ENCODE results near the gene ZSCAN31. TPM values are rescaled to one million over a fixed set of nuclear protein-coding genes. Genes with fewer than 3 reads are reported as not detected.

Gene ZSCAN31
- total RNA-seq, 1 experiment from 2014 or later = 6.6 TPM

DNA sequence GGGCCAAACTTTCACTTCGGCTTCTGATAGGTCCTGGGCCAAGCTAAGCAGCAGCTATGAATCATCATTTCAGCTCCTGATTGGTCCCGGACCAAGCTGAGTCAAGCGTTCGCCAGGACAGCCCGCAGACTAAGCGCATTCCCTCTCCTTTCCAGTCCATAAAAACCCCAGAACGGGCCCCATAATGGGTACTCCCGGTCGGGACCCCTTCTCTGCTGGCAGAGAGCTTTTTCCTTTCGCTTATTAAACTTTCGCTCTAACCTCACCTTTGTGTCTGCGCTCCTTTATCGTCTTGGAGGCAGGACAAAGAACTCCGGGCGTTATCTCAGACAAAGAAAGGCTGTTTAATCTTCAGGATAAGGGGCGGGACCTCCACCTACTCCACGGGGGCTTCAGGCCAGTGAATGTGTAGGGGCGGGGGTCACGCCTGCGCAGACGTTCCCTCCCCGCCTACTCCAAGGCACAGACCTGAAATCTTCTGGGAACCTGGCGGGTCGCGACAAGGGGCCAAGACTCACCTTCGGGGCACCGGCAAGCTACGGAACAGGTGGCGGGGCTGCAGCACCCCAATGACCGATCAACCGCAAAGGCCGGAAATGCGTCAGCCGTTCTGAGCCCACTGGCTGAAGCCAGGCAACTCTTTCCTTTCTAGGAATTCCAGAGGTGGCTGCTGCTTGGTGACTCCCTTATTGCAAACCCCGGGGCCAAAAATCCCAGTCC lies at the start of gene ZSCAN31 (continued):
- TF ChIP-seq USF1 (CRISPR knock-in tag; IDR thresholded peaks at IDR 0.05) = no peak
- TF ChIP-seq ARID4B (CRISPR knock-in tag; IDR thresholded peaks at IDR 0.05; ENCODE audit: borderline replicate concordance) = 0 out of 2 replicates have a peak, but pooled peaks have one; percentile 49
- TF ChIP-seq ETV6 (CRISPR knock-in tag; IDR thresholded peaks at IDR 0.05) = no peak
- TF ChIP-seq RORB (CRISPR knock-in tag; IDR thresholded peaks at IDR 0.05) = no peak
- TF ChIP-seq MXD4 (CRISPR knock-in tag; IDR thresholded peaks at IDR 0.05; ENCODE audit: borderline replicate concordance) = no peak
- TF ChIP-seq, protein P1, sequence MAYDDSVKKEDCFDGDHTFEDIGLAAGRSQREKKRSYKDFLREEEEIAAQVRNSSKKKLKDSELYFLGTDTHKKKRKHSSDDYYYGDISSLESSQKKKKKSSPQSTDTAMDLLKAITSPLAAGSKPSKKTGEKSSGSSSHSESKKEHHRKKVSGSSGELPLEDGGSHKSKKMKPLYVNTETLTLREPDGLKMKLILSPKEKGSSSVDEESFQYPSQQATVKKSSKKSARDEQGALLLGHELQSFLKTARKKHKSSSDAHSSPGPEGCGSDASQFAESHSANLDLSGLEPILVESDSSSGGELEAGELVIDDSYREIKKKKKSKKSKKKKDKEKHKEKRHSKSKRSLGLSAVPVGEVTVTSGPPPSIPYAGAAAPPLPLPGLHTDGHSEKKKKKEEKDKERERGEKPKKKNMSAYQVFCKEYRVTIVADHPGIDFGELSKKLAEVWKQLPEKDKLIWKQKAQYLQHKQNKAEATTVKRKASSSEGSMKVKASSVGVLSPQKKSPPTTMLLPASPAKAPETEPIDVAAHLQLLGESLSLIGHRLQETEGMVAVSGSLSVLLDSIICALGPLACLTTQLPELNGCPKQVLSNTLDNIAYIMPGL (CRISPR knock-in tag; IDR thresholded peaks at IDR 0.05) = no peak
- TF ChIP-seq ZNF416 (CRISPR knock-in tag; IDR thresholded peaks at IDR 0.05) = no peak
- TF ChIP-seq JUN (CRISPR knock-in tag; IDR thresholded peaks at IDR 0.05) = no peak
- no peak for TF ChIP-seq GRHL2 (CRISPR knock-in tag; IDR thresholded peaks at IDR 0.05; ENCODE audit: insufficient replicate concordance, severe bottlenecking)
- TF ChIP-seq ZNF232 (CRISPR knock-in tag; IDR thresholded peaks at IDR 0.05) = no peak
- TF ChIP-seq, protein P2, sequence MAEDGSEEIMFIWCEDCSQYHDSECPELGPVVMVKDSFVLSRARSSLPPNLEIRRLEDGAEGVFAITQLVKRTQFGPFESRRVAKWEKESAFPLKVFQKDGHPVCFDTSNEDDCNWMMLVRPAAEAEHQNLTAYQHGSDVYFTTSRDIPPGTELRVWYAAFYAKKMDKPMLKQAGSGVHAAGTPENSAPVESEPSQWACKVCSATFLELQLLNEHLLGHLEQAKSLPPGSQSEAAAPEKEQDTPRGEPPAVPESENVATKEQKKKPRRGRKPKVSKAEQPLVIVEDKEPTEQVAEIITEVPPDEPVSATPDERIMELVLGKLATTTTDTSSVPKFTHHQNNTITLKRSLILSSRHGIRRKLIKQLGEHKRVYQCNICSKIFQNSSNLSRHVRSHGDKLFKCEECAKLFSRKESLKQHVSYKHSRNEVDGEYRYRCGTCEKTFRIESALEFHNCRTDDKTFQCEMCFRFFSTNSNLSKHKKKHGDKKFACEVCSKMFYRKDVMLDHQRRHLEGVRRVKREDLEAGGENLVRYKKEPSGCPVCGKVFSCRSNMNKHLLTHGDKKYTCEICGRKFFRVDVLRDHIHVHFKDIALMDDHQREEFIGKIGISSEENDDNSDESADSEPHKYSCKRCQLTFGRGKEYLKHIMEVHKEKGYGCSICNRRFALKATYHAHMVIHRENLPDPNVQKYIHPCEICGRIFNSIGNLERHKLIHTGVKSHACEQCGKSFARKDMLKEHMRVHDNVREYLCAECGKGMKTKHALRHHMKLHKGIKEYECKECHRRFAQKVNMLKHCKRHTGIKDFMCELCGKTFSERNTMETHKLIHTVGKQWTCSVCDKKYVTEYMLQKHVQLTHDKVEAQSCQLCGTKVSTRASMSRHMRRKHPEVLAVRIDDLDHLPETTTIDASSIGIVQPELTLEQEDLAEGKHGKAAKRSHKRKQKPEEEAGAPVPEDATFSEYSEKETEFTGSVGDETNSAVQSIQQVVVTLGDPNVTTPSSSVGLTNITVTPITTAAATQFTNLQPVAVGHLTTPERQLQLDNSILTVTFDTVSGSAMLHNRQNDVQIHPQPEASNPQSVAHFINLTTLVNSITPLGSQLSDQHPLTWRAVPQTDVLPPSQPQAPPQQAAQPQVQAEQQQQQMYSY (CRISPR knock-in tag; IDR thresholded peaks at IDR 0.05) = no peak
- TF ChIP-seq, protein P3, sequence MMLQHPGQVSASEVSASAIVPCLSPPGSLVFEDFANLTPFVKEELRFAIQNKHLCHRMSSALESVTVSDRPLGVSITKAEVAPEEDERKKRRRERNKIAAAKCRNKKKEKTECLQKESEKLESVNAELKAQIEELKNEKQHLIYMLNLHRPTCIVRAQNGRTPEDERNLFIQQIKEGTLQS (CRISPR knock-in tag; conservative IDR thresholded peaks at IDR 0.05) = no peak
- no peak for TF ChIP-seq ATF6 (CRISPR knock-in tag; IDR thresholded peaks at IDR 0.05)
- no peak; the same call in 1 of the 2 replicates for TF ChIP-seq GABPB1 (CRISPR knock-in tag; IDR thresholded peaks at IDR 0.05)
- no peak for TF ChIP-seq SMAD3 (CRISPR knock-in tag; IDR thresholded peaks at IDR 0.05; ENCODE audit: borderline replicate concordance)
- TF ChIP-seq, protein P4, sequence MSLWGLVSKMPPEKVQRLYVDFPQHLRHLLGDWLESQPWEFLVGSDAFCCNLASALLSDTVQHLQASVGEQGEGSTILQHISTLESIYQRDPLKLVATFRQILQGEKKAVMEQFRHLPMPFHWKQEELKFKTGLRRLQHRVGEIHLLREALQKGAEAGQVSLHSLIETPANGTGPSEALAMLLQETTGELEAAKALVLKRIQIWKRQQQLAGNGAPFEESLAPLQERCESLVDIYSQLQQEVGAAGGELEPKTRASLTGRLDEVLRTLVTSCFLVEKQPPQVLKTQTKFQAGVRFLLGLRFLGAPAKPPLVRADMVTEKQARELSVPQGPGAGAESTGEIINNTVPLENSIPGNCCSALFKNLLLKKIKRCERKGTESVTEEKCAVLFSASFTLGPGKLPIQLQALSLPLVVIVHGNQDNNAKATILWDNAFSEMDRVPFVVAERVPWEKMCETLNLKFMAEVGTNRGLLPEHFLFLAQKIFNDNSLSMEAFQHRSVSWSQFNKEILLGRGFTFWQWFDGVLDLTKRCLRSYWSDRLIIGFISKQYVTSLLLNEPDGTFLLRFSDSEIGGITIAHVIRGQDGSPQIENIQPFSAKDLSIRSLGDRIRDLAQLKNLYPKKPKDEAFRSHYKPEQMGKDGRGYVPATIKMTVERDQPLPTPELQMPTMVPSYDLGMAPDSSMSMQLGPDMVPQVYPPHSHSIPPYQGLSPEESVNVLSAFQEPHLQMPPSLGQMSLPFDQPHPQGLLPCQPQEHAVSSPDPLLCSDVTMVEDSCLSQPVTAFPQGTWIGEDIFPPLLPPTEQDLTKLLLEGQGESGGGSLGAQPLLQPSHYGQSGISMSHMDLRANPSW (CRISPR knock-in tag; conservative IDR thresholded peaks at IDR 0.05; ENCODE audit: low read depth) = no peak
- TF ChIP-seq, protein P5, sequence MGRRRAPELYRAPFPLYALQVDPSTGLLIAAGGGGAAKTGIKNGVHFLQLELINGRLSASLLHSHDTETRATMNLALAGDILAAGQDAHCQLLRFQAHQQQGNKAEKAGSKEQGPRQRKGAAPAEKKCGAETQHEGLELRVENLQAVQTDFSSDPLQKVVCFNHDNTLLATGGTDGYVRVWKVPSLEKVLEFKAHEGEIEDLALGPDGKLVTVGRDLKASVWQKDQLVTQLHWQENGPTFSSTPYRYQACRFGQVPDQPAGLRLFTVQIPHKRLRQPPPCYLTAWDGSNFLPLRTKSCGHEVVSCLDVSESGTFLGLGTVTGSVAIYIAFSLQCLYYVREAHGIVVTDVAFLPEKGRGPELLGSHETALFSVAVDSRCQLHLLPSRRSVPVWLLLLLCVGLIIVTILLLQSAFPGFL (CRISPR knock-in tag; IDR thresholded peaks at IDR 0.05; ENCODE audit: borderline replicate concordance) = no peak
- no peak for TF ChIP-seq TP53 (CRISPR knock-in tag; IDR thresholded peaks at IDR 0.05)
- TF ChIP-seq, protein P6, sequence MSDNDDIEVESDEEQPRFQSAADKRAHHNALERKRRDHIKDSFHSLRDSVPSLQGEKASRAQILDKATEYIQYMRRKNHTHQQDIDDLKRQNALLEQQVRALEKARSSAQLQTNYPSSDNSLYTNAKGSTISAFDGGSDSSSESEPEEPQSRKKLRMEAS (CRISPR knock-in tag; IDR thresholded peaks at IDR 0.05) = peak; percentile 69
- 0 out of 2 replicates have a peak, but pooled peaks have one; percentile 67 for TF ChIP-seq NFATC4 (CRISPR knock-in tag; IDR thresholded peaks at IDR 0.05)
- no peak for TF ChIP-seq ESRRA (CRISPR knock-in tag; IDR thresholded peaks at IDR 0.05; ENCODE audit: borderline replicate concordance)

Measured in WTC11 (cell line).